Stimulated activated CD4-positive, alpha-beta T cell treated with anti-CD3 and anti-CD28 coated beads, Interleukin-2, amount 100 ng/mL, for 4 hours (primary cell): Measurements from ENCODE around the gene UGT1A5.

Experiments
- DNase-seq: peaks from one replicate; pipeline ENCODE4 v3.0.0-alpha.2; 2020; ENCODE audit warnings: low read depth

The UGT1A5 gene

DNA sequence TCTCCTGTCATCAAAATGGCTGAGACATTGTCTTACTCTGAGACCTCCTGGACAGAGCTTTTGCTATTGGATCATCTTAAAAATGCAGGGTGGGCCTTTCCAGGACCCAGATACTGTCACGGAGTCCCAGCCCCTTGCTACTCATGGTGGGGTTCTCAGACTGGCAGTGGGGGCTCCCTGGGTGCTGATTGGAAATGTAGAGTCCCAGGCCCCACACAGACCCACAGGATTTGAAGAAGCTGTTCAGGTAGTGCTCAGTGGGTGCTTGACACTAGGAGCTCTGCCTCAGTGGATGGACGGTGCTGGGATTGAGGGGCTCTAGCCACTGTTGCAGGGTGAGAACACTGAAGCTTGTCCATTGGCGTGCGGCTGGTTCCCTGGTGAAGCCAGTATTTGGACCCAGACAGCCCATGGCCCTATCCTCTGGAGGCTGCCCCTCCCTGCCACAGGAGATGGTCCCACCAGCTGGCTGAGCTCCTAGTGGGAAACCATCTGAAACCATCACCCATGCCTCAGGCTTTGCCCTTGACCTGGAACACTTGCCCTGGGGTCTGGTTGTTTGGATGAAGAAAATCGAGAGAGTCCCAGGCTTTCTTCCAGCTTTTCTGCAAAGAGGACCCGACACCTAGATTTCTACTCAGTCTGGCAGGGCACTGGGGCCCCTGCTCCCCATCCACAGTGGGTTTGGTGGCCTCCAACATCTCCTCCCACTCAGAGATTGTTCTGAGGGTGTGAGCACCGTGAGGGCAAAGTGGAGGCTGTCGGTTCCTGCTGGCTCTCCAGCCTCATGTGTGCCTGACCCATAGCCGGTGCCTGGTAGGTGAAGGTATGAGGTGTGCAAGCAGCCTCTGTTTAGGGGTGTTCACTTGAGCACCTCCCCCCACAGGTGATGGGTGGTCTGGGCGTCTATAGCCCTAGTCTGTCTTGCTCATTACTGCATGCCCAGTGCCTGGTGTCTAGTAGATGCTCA lies 95.5 kb downstream of the UGT1A5 start:
- no peak for DNase-seq

DNA sequence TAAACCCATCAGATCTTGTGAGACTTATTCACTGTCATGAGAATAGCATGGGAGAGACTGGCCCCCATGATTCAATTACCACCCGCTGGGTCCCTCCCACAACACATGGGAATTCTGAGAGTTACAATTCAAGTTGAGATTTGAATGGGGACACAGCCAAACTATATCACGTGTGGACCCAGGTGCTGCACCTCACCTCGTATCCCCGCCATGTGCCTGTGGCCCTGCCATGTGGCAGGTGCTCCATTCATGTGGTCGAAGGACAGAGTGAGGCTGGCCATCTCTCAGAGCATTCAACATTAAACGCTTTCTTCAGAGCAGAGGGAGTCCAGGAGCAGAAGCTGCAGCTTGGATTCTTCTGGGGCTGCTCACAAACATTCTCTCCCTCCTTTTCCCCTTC lies 97.7 kb downstream of the UGT1A5 start:
- DNase-seq, result no peak

DNA sequence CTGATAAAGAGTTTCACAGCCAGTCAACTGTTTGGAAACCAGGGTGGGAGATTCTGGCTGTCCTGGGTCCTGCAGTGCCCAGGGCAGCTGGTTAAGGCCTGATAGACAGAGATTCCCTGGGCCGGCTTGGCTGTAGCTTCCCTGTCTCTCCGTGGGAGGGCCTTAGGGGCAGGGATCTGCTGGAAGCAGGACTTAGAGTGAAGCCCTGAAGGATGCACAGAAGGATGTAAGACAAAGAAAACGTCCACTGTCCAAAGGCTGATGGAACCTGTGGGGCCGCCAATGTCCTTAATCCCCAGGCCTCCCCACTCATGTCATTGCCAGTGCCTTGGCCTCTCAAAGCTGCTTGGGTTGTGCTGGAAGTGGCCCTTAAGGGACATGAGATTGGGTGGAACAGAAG lies 98.4 kb downstream of the UGT1A5 start:
- no peak for DNase-seq

DNA sequence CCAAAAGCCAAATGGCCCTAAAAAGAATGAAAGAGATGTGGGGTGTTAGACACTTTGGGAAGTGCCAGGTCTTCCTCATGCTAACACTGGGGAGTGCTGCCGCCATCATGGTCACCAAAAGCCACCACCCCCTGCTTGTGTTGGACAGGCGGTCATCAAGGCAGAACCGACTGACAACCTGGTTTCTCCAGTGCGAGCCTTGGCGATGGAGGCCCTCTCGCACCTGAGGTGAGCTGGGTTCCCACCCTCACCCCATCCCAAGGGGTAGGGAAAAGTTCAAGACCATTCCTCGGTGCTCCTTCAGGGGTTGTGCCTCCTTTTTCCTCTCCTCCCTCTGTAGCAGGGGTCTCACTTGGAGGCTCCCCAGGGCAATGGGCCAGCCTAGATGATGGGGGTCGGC lies 99.0 kb downstream of the UGT1A5 start:
- DNase-seq, result no peak

- DNase-seq, result no peak
These were observed 100.7 kb downstream of the UGT1A5 start for GRCh38 chr2:233813236-233814055.

DNA sequence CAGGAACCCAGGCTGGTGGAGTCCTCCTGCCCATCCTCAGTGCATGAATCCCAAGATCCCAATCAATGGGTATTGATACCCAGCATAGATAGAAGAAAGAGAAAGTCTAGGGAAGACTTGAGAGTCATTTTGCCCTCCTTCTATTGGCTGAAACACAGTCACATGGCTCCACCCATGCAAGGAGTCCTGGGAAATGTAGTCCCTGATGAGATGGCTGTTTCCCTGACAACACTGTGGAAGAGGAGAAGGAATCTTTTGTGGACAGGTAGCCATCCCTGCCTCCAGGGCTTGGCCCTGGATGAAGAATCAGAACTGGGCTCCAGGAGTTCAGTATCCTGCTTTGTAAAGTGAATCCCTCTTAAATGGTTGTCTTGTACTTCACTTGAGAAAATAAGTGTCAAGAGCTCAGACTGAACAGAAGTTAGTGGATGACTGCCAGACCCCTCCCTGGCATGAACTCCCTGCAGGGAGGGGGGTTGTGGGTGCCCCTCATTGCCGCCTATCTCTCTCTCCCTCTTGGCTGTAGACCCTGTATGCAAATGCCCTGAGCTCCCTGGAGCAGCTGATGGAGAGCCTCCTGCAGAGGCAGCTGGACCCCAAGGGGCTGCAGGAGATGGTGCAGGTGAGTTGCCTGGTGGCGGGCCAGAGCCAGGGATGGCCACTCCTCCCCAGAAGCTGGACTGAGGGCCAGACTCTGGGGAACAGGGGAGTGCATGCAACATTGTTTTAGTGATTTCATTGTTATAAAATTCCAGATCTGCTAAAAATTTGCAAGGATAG lies 101.5 kb downstream of the UGT1A5 start:
- DNase-seq, result no peak

DNA sequence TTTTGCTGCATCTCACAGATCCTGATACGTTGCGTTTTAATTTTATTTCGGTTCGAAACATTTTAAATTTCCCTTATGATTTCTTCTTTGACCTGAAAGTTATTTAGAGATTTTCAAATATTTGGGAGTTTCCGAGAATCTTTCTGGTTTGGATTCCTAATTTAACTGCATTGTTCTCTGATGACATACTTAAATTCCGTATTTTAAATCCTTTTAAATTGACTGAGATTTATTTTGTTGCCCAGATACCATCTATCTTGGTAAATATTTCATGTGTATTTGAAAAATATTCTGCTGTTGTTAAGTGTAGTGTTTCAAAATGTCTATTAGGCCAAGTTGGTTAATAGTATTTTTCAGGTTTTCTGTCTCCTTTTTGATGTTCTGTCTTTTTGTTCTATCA lies 103.2 kb downstream of the UGT1A5 start:
- DNase-seq, result no peak

DNA sequence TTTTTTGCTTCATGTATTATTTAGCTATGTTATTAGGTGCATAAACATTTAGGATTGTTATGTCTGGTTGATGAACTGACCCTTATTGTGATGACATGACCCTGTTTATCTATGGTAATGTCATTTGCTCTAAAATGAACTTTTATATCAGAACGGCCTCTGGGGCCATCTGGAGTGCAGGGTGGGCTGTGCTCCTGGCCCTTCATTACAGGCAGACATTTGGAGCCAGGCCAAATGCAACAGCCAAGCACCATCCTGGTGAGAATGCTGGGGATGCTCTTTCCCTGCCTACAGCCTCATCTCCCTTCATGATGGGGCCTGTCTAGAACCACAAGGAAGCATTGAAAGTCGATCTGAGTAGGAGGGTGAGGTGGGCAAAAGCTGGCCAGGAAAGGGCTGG lies 103.6 kb downstream of the UGT1A5 start:
- no peak for DNase-seq

GRCh38 chr2:233816771-233817170 lies 104.1 kb downstream of the UGT1A5 start:
- no peak for DNase-seq

DNA sequence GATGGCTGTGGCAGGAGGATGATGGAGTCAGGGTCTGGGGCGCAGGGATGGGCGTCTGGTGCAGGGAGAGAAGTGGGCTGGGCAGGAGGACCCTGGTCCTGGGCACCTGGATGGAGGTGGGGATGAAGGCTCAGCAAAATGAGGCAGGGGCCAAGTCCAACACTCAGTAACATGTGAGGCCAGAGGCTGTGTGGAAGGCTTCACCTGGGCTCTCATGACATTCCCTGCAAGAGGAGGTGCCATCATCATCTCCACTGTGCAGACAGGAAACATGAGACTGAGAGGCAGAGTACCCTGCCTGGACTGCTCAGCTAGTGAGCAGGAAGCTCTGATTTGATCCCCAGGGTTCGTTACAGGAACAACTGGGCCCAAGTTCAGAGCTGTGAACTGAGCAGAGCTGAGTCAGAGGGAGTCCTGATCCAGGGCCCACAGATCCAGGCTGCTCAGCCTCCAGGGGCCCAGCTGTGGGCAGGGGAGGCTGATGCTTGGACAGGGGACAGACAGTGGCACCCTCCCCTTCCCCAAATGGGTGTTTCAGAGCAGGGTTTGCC lies 104.7 kb downstream of the UGT1A5 start:
- no peak for DNase-seq

- no peak for DNase-seq
These were observed 105.4 kb downstream of the UGT1A5 start for GRCh38 chr2:233817995-233818638.

GRCh38 chr2:233818639-233819621 lies 106.2 kb downstream of the UGT1A5 start:
- DNase-seq, result no peak

DNA sequence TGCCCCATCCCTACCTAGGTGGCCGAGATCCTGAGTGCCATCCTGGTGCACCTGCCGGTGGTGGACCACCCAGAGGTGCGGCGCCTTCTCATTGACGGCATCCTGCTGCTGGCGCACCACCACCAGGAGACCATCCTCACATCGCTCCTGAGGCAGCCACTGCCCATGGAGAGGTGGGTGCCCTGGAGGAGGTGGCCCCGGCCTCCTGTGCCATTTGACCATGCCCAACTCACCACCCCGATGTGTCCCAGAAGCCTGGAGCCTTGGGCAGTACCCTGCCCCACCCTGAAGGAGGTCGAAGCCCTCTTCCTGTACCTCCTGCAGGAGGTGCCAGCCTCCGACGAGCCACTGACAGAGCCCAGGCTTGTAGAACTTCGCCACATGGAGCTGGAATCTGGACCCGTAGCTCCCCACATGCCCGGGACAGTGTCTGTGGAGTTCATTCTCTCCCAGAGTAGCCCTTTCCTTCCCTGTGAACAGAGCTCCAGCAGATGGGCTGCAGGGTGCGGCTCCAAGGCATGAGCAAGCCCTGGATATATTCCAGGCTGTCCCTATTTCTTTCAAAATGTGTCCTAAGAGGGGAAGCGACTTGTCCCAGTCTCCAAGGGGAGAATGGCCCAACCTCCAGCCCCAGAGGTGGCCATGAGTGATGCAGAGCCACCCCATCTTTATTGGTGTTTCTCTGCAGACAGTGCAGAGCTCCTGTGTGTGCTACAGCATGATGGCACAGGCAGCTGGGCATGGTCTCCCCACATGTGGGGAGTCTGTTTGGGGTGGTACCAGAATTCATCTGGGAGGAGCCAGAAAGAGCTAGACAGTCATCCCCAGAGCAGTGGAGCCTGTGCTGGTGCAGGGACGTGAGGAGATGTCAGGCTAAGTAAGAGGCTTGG lies 107.4 kb downstream of the UGT1A5 start:
- DNase-seq, result no peak

DNA sequence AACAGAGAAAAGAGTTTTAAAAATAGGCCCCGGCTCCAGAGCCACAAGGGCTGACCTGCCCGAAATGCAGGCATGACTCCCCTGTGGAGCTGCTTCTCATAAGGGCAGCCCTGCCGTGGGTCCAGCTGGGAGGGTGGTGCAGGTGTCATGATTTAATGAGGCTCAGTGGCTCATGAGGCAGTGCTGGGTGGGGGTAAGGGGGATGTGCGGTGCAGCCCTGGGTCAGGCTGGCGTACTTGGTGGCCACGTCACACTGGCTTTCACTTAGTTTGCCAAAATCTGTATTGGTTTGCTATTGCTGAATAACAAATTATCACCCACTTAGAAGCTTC lies 108.0 kb downstream of the UGT1A5 start:
- DNase-seq, result no peak

DNA sequence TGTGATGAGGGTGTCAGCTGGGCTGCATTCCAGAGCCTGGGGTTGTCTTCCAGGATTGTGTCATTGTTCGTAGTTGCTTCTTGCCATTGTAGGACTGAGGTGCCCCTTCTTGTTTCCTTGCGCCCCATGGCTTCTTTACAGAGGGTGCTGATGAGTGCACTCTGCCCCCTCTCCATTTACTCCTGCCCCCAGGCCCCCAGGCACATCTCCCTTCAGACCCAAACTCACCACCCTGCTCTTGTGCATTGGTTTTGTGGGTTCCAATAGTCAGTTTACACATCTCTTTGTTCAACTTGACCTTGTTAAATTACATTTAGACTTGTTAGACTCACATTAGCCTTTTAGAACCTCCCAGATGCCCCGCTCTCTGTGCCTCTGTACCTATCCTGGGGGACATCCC lies 108.5 kb downstream of the UGT1A5 start:
- no peak for DNase-seq

GRCh38 chr2:233821709-233822100 lies 109.0 kb downstream of the UGT1A5 start:
- no peak for DNase-seq

- DNase-seq, result no peak
These were observed 109.5 kb downstream of the UGT1A5 start for GRCh38 chr2:233822101-233822771.
